SK-N-SH treated with all-trans-retinoic acid at 6 μM for 48 hours (cell line): ENCODE data around the gene ME1.

Experiments
- ATAC-seq: fragments of 200-7000 bp; cut with Tn5 transposase; 3 replicates; pipeline ENCODE4 v1.9.1; 2020; ENCODE audit warnings: mild to moderate bottlenecking, moderate library complexity
- ARNTL ChIP-seq: fragments of 450-650 bp; formaldehyde crosslinking; IDR thresholded peaks from 2 replicates; pipeline ENCODE4 v1.5.0; 2020; ENCODE audit warnings: low read depth, mild to moderate bottlenecking, moderate library complexity, borderline replicate concordance
- CSDC2 ChIP-seq: fragments of 250-450 bp; sonication (Bioruptor Pico); IDR thresholded peaks from 2 replicates; pipeline ENCODE4 v1.5.0; 2020; ENCODE audit warnings: mild to moderate bottlenecking, moderate library complexity
- CSRNP3 ChIP-seq: fragments of 250-450 bp; sonication (Bioruptor Pico); IDR thresholded peaks from 2 replicates; pipeline ENCODE4 v1.5.1; 2021; ENCODE audit warnings: mild to moderate bottlenecking, moderate library complexity
- ESRRG ChIP-seq: fragments of 250-450 bp; sonication (Bioruptor Pico); IDR thresholded peaks from 2 replicates; pipeline ENCODE4 v1.6.1; 2021; ENCODE audit warnings: mild to moderate bottlenecking
- GLIS3 ChIP-seq: fragments of 250-450 bp; sonication (Bioruptor Pico); IDR thresholded peaks from 2 replicates; pipeline ENCODE4 v1.5.0; 2020; ENCODE audit warnings: mild to moderate bottlenecking, moderate library complexity
- ISL1 ChIP-seq: fragments of 250-450 bp; sonication (Bioruptor Pico); IDR thresholded peaks from 2 replicates; pipeline ENCODE4 v2.1.2; 2022; ENCODE audit warnings: mild to moderate bottlenecking, moderate library complexity
- OSR1 ChIP-seq: fragments of 250-450 bp; sonication (Bioruptor Pico); IDR thresholded peaks from 2 replicates; pipeline ENCODE4 v1.8.0; 2022; ENCODE audit warnings: moderate library complexity, mild to moderate bottlenecking, inconsistent platforms
- POU6F1 ChIP-seq: fragments of 250-450 bp; sonication (Bioruptor Pico); IDR thresholded peaks from 2 replicates; pipeline ENCODE4 v1.8.0; 2021; ENCODE audit warnings: low read depth, mild to moderate bottlenecking, moderate library complexity, borderline replicate concordance
- PPARA ChIP-seq: fragments of 250-450 bp; sonication (Bioruptor Pico); IDR thresholded peaks from 2 replicates; pipeline ENCODE4 v1.5.0; 2020; ENCODE audit warnings: mild to moderate bottlenecking, borderline replicate concordance
- RARB ChIP-seq: fragments of 250-450 bp; sonication (Bioruptor Pico); IDR thresholded peaks from 2 replicates; pipeline ENCODE4 v1.8.0; 2021; ENCODE audit warnings: mild to moderate bottlenecking, moderate library complexity
- SNAI2 ChIP-seq: fragments of 250-450 bp; sonication (Bioruptor Pico); IDR thresholded peaks from 2 replicates; pipeline ENCODE4 v1.5.0; 2020; ENCODE audit warnings: mild to moderate bottlenecking, moderate library complexity
- TCF4 ChIP-seq: fragments of 250-450 bp; sonication (Bioruptor Pico); IDR thresholded peaks from 2 replicates; pipeline ENCODE4 v1.8.0; 2021; ENCODE audit warnings: mild to moderate bottlenecking, moderate library complexity, borderline replicate concordance
- TOX ChIP-seq: fragments of 250-450 bp; sonication (Bioruptor Pico); IDR thresholded peaks from 2 replicates; pipeline ENCODE4 v1.8.0; 2021; ENCODE audit warnings: mild to moderate bottlenecking, moderate library complexity, borderline replicate concordance
- ZC3H10 ChIP-seq: fragments of 250-450 bp; sonication (Bioruptor Pico); IDR thresholded peaks from 2 replicates; pipeline ENCODE4 v1.5.1; 2021; ENCODE audit warnings: mild to moderate bottlenecking, moderate library complexity
- ZFP3 ChIP-seq: fragments of 250-450 bp; sonication (Bioruptor Pico); IDR thresholded peaks from 2 replicates; pipeline ENCODE4 v1.5.0; 2020; ENCODE audit warnings: mild to moderate bottlenecking, moderate library complexity
- ZFP30 ChIP-seq: fragments of 450-650 bp; formaldehyde crosslinking; IDR thresholded peaks from 2 replicates; pipeline ENCODE4 v1.5.0; 2022; ENCODE audit warnings: mild to moderate bottlenecking, moderate library complexity
- ZNF565 ChIP-seq: fragments of 450-650 bp; formaldehyde crosslinking; conservative IDR thresholded peaks from 2 replicates; pipeline ENCODE4 v1.5.0; 2020; ENCODE audit warnings: low read depth, mild to moderate bottlenecking, moderate library complexity
- ZNF70 ChIP-seq: fragments of 450-650 bp; formaldehyde crosslinking; IDR thresholded peaks from 2 replicates; pipeline ENCODE4 v1.5.0; 2020; ENCODE audit warnings: mild to moderate bottlenecking, moderate library complexity
- ZNF8 ChIP-seq: fragments of 450-650 bp; formaldehyde crosslinking; IDR thresholded peaks from 2 replicates; pipeline ENCODE4 v1.5.0; 2020; ENCODE audit warnings: mild to moderate bottlenecking, moderate library complexity
- TF ChIP-seq, protein P1 (sequence below): fragments of 250-450 bp; sonication (Bioruptor Pico); IDR thresholded peaks from 2 replicates; pipeline ENCODE4 v1.5.0; 2020; ENCODE audit warnings: mild to moderate bottlenecking, moderate library complexity
- TF ChIP-seq, protein P2 (sequence below): fragments of 250-450 bp; sonication (Bioruptor Pico); IDR thresholded peaks from 2 replicates; pipeline ENCODE4 v1.8.0; 2020; ENCODE audit warnings: mild to moderate bottlenecking, moderate library complexity, borderline replicate concordance

Gene ME1

DNA sequence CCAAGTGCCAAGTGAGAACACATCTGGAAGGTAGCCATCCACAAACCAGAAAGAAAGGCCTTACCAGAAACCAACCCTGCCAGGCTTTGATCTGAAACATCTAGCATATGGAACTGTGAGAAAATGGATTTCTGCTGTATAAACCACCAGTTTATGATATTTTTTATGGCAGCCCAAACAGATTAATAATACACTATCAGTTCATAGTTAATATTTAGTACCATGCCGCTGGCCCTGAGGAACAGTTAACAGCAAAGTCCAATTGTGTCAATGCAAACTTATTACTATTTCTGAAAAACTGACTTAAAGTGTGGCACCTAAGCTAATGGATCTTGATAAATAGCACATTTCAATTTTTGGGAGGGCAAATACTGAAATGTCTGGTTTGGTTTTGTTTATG is 46.1 kb upstream of the ME1 start:
- TF ChIP-seq OSR1 (CRISPR knock-in tag) (no peak), ZFP30 (CRISPR knock-in tag) (no peak), TCF4 (CRISPR knock-in tag) (no peak), ESRRG (CRISPR knock-in tag) (no peak), ZC3H10 (CRISPR knock-in tag) (no peak), ZFP3 (no peak), PPARA (CRISPR knock-in tag) (no peak), ISL1 (CRISPR knock-in tag) (no peak), GLIS3 (CRISPR knock-in tag) (no peak), POU6F1 (CRISPR knock-in tag) (no peak), ZNF8 (no peak), RARB (no peak), CSRNP3 (CRISPR knock-in tag) (no peak), TOX (CRISPR knock-in tag) (no peak), CSDC2 (CRISPR knock-in tag) (no peak), SNAI2 (CRISPR knock-in tag) (no peak), ZNF565 (no peak)
- TF ChIP-seq, protein P1, sequence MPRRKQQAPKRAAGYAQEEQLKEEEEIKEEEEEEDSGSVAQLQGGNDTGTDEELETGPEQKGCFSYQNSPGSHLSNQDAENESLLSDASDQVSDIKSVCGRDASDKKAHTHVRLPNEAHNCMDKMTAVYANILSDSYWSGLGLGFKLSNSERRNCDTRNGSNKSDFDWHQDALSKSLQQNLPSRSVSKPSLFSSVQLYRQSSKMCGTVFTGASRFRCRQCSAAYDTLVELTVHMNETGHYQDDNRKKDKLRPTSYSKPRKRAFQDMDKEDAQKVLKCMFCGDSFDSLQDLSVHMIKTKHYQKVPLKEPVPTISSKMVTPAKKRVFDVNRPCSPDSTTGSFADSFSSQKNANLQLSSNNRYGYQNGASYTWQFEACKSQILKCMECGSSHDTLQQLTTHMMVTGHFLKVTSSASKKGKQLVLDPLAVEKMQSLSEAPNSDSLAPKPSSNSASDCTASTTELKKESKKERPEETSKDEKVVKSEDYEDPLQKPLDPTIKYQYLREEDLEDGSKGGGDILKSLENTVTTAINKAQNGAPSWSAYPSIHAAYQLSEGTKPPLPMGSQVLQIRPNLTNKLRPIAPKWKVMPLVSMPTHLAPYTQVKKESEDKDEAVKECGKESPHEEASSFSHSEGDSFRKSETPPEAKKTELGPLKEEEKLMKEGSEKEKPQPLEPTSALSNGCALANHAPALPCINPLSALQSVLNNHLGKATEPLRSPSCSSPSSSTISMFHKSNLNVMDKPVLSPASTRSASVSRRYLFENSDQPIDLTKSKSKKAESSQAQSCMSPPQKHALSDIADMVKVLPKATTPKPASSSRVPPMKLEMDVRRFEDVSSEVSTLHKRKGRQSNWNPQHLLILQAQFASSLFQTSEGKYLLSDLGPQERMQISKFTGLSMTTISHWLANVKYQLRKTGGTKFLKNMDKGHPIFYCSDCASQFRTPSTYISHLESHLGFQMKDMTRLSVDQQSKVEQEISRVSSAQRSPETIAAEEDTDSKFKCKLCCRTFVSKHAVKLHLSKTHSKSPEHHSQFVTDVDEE (CRISPR knock-in tag), result no peak
- TF ChIP-seq, protein P2, sequence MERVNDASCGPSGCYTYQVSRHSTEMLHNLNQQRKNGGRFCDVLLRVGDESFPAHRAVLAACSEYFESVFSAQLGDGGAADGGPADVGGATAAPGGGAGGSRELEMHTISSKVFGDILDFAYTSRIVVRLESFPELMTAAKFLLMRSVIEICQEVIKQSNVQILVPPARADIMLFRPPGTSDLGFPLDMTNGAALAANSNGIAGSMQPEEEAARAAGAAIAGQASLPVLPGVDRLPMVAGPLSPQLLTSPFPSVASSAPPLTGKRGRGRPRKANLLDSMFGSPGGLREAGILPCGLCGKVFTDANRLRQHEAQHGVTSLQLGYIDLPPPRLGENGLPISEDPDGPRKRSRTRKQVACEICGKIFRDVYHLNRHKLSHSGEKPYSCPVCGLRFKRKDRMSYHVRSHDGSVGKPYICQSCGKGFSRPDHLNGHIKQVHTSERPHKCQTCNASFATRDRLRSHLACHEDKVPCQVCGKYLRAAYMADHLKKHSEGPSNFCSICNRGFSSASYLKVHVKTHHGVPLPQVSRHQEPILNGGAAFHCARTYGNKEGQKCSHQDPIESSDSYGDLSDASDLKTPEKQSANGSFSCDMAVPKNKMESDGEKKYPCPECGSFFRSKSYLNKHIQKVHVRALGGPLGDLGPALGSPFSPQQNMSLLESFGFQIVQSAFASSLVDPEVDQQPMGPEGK (CRISPR knock-in tag), result no peak
- ATAC-seq, result no peak

DNA sequence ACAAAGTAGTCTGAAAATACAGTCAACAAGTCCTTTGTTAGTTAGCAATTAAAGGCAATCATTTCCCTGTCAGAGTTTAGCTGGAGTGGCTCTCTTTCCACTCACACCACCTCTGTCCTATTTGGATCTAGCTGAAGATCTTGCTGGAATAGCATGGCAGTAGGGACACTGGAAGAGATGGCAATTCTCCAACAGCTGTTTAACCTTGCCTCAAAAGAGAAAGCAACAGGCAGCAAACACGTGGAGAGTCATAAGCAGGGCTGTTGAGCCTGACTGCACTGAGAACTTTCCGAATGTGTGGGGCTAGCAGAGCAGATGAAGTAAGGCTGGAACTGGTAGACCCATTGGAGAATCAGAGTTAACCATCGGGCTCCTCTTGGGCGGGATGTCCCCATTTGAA is 43.5 kb upstream of the ME1 start:
- TF ChIP-seq TOX (CRISPR knock-in tag) (no peak), OSR1 (CRISPR knock-in tag) (no peak), GLIS3 (CRISPR knock-in tag) (no peak), CSRNP3 (CRISPR knock-in tag) (no peak), RARB (no peak), ZNF70 (no peak), POU6F1 (CRISPR knock-in tag) (no peak), SNAI2 (CRISPR knock-in tag) (no peak), ZFP3 (no peak), ARNTL (CRISPR knock-in tag) (no peak), PPARA (CRISPR knock-in tag) (no peak), TCF4 (CRISPR knock-in tag) (no peak), ZNF565 (no peak)
- no peak for ATAC-seq
